Mononuclear cell (primary cell): ENCODE measurements around the gene CACNA1H. TPM values are rescaled to one million over a fixed set of nuclear protein-coding genes. Genes with fewer than 3 reads are reported as not detected.
"Not testable (repeated sequence)": the region's sequence is repeated elsewhere in the genome, so short reads cannot be mapped to it uniquely, and the experiment has no call there.

Source experiments
- H3K27me3 ChIP-seq: 2 replicates; pipeline ENCODE4 v1.6.0; 2011; ENCODE audit warnings: low read length, control low read depth; ENCODE audit not compliant: insufficient read depth
- H3K4me1 ChIP-seq: 2 replicates; pipeline ENCODE4 v1.5.1; 2011; ENCODE audit warnings: mild to moderate bottlenecking, low read length, control low read depth; ENCODE audit not compliant: insufficient read depth
- H3K4me3 ChIP-seq: 2 replicates; pipeline ENCODE4 v1.5.1; 2011; ENCODE audit warnings: mild to moderate bottlenecking, low read length, moderate library complexity
- H3K9me3 ChIP-seq: 2 replicates; pipeline ENCODE4 v1.5.1; 2011; ENCODE audit warnings: low read depth, mild to moderate bottlenecking, control low read depth, low read length
- total RNA-seq: library from RNA; depleted of rRNA; stranded (reverse); fragments of >200 nt; gene quantifications from one replicate; pipeline ENCODE4 v1.2.3, GENCODE V29; 2012

The CACNA1H gene
- total RNA-seq, 1 donor, result 0.52 TPM

- not testable (repeated sequence) for H3K4me1 ChIP-seq, H3K9me3 ChIP-seq, H3K4me3 ChIP-seq, H3K27me3 ChIP-seq
These were observed 77.7 kb downstream of the CACNA1H start for GRCh38 chr16:1230471-1231212.

- not testable (repeated sequence) for H3K4me3 ChIP-seq, H3K9me3 ChIP-seq, H3K4me1 ChIP-seq, H3K27me3 ChIP-seq
These were observed 78.4 kb downstream of the CACNA1H start for GRCh38 chr16:1231301-1231700.

- not testable (repeated sequence) for H3K4me1 ChIP-seq, H3K4me3 ChIP-seq, H3K27me3 ChIP-seq, H3K9me3 ChIP-seq
These were observed 79.3 kb downstream of the CACNA1H start for GRCh38 chr16:1232049-1232748.

- H3K9me3 ChIP-seq, H3K4me3 ChIP-seq, H3K27me3 ChIP-seq, H3K4me1 ChIP-seq: not testable (repeated sequence)
These were observed 83.8 kb downstream of the CACNA1H start for GRCh38 chr16:1236659-1237058.

GRCh38 chr16:1237990-1238389 lies 85.1 kb downstream of the CACNA1H start:
- no peaks in the 10 kb centered on the region for H3K27me3 ChIP-seq
- H3K4me1 ChIP-seq, result no peaks in the 10 kb centered on the region
- no peaks in the 10 kb centered on the region for H3K9me3 ChIP-seq
- no peak overlapping the region for H3K4me3 ChIP-seq

DNA sequence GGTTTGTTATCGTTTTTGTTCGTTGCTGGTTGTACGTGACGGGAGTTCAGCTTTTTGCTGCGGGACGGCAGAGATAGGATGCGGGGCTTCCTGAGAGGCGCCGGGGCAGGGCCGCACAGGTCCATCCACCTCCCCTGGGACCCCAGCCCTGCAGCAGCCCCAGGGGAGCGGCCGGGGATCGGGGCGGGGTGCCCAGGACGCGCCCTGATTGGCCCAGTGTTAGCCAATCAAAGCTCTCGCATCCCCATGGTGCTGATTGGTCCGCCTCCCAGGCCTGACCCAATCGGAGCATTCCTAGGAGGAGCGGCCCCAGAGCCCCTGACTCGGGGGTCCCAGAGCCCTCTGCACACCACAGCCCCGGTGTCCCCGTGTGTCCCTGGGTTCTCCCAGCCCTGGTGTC lies 86.0 kb downstream of the CACNA1H start:
- H3K4me3 ChIP-seq, H3K9me3 ChIP-seq, H3K4me1 ChIP-seq, H3K27me3 ChIP-seq: not testable (repeated sequence)

DNA sequence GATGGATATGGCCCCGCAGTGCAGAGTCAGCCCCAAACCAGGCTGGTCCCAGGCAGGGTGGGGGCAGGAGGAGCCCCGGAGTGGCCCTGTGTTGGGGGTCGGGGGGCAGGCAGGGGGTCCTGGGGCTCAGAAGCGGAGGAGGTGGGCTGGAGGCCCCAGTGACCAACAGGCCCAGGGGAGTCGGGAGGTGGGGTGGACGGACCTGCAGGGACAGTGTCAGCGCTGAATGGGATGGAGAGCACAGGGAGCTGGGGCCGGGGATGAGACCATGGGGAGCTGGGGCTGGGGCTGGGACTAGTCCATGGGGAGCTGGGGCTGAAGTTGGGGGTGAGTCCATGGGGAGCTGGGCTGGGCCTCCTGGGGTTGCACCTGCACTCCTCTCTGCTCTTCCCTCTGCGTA lies 86.7 kb downstream of the CACNA1H start:
- not testable (repeated sequence) for H3K9me3 ChIP-seq, H3K4me1 ChIP-seq, H3K4me3 ChIP-seq, H3K27me3 ChIP-seq

DNA sequence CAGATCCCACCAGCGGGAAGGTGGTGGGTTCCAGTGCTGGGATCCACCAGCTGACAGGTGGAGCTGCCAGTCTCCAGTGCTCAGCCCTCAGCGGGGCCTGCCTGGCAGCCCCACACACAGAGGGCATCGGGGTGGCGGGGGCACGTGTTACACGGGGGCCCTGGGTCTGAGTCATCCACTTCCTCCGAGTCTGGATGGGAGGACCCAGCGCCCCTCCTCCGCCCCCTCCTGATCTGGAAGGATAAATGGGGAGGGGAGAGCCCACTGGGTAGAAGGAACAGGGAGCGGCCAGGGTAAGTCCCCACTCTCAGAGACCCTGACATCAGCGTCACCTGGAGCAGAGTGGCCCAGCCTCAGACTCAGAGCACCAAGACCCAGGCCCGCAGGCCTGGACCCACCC lies 87.5 kb downstream of the CACNA1H start, which contains the start of gene TPSAB1:
TPSAB1 (plus strand) TSS at position 270 of the 400 bp plus-strand sequence. CDS start 234 bp downstream, outside the sequence.
- not testable (repeated sequence) for H3K4me3 ChIP-seq, H3K9me3 ChIP-seq, H3K4me1 ChIP-seq, H3K27me3 ChIP-seq

DNA sequence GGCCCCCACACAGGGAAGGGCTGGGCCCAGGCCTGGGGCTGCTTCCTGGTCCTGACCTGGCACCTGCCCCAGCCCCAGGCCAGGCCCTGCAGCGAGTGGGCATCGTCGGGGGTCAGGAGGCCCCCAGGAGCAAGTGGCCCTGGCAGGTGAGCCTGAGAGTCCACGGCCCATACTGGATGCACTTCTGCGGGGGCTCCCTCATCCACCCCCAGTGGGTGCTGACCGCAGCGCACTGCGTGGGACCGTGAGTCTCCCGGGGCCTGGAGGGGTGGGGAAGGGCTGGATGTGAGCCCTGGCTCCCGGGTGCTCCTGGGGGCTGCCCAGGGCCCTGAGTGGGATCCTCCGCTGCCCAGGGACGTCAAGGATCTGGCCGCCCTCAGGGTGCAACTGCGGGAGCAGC lies 88.2 kb downstream of the CACNA1H start:
- H3K9me3 ChIP-seq, H3K4me3 ChIP-seq, H3K27me3 ChIP-seq: not testable (repeated sequence)
- H3K4me1 ChIP-seq, result peaks cover 11% of the 10 kb centered on the region

DNA sequence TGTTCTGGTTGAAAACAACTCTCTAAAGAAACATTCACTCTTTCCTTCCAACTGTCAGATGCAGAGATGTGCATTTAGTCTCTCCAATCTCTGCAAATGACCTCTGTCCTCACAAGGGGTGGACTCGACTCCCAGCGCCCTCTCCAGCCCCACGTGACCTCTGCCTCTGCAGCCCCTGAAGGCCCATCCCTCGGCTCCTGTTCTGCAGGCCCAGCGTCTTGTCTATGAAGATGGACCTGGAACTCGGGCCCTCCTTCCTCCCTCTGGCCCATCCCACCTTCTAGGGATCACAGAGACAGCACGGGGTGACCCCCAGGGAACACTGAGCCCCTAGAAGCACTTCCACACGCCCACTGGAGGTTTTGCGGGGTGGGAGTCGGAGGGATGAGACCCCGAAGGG lies 90.5 kb downstream of the CACNA1H start:
- H3K9me3 ChIP-seq, H3K27me3 ChIP-seq, H3K4me3 ChIP-seq: not testable (repeated sequence)
- H3K4me1 ChIP-seq, result peaks cover 14% of the 10 kb centered on the region

- not testable (repeated sequence) for H3K27me3 ChIP-seq, H3K4me3 ChIP-seq, H3K9me3 ChIP-seq
- peaks cover 14% of the 10 kb centered on the region for H3K4me1 ChIP-seq
These were observed 91.3 kb downstream of the CACNA1H start for GRCh38 chr16:1243907-1244850.

GRCh38 chr16:1244881-1245280 lies 92.0 kb downstream of the CACNA1H start:
- H3K4me3 ChIP-seq, result no peak overlapping the region

GRCh38 chr16:1245452-1246020 lies 92.6 kb downstream of the CACNA1H start:
- peaks cover 3% of the 10 kb centered on the region for H3K27me3 ChIP-seq
- peaks cover 14% of the 10 kb centered on the region for H3K4me1 ChIP-seq
- no peak overlapping the region for H3K4me3 ChIP-seq
- H3K9me3 ChIP-seq, result no peaks in the 10 kb centered on the region

More at GRCh38 chr16:1244881-1245280, 92.0 kb downstream of the CACNA1H start:
- peaks cover 14% of the 10 kb centered on the region for H3K4me1 ChIP-seq
- no peaks in the 10 kb centered on the region for H3K9me3 ChIP-seq
- peaks cover 3% of the 10 kb centered on the region for H3K27me3 ChIP-seq

DNA sequence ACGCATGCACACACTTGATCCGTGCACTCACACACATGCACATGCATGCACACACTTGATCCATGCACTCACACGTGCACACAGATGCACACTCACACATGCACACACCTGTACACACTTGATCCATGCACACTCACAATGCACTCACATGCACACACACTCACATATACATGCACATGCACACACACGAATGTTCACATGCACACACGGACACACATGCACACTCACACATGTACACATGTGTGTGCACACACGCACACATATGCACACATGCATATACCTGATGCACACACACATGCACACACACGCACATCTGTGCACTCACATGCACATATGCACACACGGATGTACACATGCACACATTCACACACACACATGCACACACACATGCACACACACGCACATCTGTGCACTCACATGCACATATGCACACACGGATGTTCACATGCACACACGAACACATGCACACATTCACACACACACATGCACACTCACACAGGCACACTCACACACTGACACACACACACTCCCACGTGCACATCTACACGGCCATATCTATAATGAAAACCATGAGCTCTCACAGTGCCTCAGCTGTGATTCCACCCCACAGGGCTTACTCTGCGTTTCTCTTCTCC lies 95.1 kb downstream of the CACNA1H start:
- not testable (repeated sequence) for H3K27me3 ChIP-seq, H3K9me3 ChIP-seq, H3K4me3 ChIP-seq
- H3K4me1 ChIP-seq, result peaks cover 14% of the 10 kb centered on the region
